Measurements from ENCODE around the gene BPNT1.
A peak's percentile ranks its signal among the peaks of the same experiment; 100 is the strongest.
"Not testable (repeated sequence)": the region's sequence is repeated elsewhere in the genome, so short reads cannot be mapped to it uniquely, and the experiment has no call there.

Gene BPNT1, protein sequence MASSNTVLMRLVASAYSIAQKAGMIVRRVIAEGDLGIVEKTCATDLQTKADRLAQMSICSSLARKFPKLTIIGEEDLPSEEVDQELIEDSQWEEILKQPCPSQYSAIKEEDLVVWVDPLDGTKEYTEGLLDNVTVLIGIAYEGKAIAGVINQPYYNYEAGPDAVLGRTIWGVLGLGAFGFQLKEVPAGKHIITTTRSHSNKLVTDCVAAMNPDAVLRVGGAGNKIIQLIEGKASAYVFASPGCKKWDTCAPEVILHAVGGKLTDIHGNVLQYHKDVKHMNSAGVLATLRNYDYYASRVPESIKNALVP
- 13.4 to 44.6 (median 29.8) reads per million in 18 experiments for total RNA-seq

GRCh38 chr1:220089650-220090556 lies at the start of gene BPNT1:
Gene BPNT1, minus strand, starts transcription at chr1:220089788. Its CDS starts 9,942 bp downstream, at chr1:220079846.
- DNase-seq: peak; percentile 98

DNA sequence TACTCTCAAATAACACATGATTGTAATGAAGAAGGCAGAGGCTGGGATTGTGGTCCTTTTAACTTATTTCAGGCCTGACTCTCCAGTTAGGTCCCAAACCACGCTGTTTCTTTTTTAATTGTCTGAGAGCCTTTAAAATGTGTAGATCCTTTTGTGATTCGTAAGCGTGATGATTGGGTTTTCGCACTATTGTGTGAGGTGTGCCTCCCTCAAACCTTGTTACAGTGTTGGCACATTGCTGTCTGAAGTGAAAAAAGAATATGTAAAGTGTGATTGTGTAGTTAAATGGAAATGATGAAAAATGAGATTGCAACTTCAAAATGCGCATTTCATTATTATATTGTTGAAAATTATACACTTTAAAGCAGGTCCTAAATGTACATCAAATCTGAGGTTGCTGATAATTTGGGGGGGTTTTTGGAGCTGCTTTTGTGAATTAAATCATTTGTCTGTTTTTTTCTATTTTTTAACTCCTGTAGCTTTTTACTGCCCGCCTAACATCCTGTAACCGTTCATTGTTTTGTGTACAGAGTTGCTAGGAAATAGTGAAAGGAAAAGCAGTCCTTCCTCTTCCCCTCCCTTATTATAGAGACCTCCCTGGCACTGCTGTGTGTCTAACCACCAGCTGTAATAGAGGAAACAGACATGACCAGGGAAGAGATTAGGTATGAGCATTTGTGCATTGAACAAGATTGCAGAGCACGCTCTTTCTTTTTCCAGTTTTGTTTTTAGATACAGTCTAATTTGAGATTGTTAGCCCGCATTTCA lies 47.6 kb upstream of the BPNT1 start:
- no peak for DNase-seq

DNA sequence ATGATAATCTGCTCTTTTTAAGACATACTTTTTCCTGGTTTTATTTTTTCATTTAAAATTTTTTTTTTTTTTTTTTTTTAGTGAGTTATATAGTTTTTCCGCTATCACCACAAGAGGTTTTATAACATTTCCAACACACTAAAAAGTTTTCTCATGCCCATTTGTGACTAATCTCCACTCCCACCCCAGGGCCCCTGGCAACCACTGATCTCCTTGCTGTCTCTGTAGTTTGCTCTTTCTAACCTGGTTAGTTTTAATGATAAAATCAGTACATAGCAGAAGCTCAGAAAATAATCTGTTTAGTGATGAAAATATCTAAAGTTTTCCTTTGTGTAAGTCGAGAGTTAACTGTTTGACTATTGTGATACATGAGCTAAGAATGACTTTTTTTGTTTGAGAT lies 46.2 kb upstream of the BPNT1 start:
- no peak for DNase-seq

- DNase-seq: no peak
These were observed 40.1 kb upstream of the BPNT1 start for GRCh38 chr1:220129479-220130210.

DNA sequence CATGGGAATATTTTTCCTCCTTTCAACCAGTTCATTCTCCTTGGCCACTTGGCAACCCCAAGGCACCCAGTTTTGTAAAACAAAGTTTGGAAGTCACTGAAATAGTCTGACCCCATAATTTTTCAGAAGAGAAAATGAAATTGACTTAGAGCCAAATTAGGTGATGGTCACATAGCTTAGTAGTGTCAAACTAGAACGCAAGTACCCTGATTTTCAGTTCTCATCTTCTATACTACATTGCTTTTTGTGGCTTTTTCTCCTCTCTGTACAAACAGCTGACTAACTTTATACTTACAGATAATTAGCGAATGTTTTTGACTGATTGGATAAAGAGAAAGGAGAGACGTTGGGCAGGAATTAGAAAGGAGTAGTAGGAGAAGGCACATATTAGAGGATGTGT lies 37.5 kb upstream of the BPNT1 start:
- no peak for DNase-seq

- peak in 1 of 2 donors; percentile 2 for DNase-seq
These were observed 35.0 kb upstream of the BPNT1 start for GRCh38 chr1:220124542-220124941.

DNA sequence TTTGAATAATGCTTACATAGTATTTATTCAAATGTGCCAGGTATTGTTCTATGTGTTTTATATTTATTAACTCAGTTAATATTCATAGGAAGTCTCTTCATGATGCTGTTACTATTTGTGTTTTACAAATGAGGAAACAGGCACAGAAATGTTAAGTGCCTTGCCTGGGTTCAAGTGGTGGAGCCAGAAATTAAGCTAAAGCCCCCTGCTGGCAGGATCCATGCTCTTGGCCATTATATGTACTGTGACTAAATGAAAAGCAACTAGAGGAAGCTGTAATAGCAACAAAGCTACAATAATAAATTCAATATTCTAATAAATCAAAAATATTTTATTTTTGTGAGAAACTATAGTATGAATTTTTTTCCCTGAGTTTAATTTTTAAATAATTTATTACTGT lies 34.3 kb upstream of the BPNT1 start:
- DNase-seq: no peak

GRCh38 chr1:220123066-220123465 lies 33.5 kb upstream of the BPNT1 start:
- no peak for DNase-seq

GRCh38 chr1:220121791-220122530 lies 32.4 kb upstream of the BPNT1 start:
- DNase-seq: no peak

DNA sequence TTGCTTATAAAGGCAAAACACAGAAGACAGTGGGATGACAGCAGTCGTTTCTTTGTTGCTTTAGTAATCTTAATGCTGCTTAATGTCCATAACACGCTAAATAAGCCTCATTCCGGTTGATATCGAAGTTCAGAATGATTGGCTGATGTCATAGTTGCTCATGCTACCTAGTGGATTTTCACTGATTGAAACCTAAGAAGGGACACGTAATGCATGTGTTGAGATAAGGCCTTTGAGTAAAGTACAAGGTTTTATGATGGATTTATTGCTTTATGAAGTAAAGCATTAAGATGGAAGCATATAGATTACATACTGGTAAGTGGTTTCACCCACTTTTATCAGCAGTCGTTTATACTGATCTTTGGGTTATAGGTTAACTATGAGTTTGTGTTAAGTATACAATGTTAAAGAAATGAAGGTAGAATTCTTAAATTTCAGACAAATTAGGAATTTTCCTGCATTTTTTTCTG lies 29.5 kb upstream of the BPNT1 start:
- no peak for DNase-seq

- DNase-seq: peak; percentile 45 to 58
These were observed 23.6 kb upstream of the BPNT1 start for GRCh38 chr1:220113136-220113695.

DNA sequence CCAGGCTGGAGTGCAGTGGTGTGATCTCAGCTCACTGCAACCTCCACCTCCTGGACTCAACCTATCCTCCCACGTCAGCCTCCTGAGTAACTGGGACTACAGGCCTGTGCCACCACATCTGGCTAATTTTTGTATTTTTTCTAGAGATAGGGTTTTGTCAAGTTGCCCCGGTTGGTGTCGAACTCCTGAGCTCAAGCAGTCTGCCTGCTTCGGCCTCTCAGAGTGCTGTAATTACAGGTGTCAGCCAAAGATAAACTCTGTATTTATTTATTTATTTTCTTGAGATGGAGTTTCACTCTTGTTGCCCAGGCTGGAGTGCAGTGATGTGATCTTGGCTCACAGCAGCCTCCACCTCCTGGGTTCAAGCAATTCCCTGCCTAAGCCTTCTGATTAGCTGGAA lies 23.0 kb upstream of the BPNT1 start:
- not testable (repeated sequence) for DNase-seq

DNA sequence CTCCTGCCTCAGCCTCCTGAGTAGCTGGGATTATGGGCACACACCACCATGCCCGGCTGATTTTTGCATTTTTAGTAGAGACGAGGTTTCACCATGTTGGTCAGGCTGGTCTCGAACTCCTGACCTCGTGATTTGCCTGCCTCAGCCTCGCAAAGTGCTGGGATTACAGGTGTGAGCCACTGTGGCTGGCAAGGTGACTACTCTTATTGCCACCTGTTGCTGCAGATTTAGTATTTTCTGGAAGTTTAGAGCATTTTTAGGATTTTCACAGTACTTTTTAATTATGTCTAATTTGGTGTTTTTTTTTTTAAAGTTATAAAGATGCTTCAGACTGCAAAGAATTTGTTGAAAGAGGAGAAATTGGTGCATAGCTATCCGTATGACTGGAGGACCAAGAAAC lies 20.9 kb upstream of the BPNT1 start:
- not testable (repeated sequence) for DNase-seq

DNA sequence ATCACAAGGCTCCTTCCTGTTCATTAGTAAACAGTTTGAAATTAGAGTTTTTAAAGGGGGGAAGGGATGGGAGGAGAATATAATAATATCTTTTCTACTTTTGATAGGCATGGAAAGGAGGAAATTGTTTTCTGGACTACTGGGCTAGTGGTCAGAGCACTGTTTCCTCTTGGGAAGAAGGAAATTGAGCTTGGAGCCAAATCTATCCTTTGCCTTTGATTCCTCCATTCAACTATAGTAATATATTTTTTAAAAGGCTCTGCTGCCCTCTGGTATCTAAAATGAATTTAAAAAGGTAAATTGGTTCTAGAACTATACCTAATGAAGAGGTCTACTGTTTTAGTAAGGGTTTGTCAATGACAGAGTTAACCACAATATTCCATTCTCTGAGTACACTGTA lies 10.2 kb upstream of the BPNT1 start:
- DNase-seq: no peak

- peak; percentile 82 to 89 for DNase-seq
These were observed 4.7 kb upstream of the BPNT1 start, which contains the start of gene IARS2 for GRCh38 chr1:220094016-220094911. Gene IARS2, plus strand, starts transcription at chr1:220094132. Its CDS starts 85 bp downstream, at chr1:220094217.

- no peak for DNase-seq
These were observed 3.9 kb upstream of the BPNT1 start for GRCh38 chr1:220093361-220094015.

DNA sequence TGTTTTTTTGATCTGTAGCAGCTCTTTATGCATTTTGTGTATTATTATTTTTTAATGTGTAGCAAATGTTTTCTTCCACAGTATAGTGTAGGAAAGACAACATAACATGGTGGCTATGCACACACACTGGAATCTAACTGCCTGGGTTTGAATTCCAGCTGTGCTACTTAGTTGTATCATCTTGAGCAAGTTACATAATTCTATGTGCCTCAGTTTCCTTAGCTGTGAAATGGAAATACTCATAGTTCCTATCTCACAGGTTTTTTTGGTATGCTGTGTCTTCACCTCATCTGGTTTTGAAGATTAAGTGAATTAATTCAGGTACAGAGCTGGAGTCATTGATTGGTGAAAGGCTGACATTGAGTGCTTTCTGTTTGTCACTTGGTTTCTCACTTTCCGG lies 3.1 kb upstream of the BPNT1 start:
- DNase-seq: no peak

DNA sequence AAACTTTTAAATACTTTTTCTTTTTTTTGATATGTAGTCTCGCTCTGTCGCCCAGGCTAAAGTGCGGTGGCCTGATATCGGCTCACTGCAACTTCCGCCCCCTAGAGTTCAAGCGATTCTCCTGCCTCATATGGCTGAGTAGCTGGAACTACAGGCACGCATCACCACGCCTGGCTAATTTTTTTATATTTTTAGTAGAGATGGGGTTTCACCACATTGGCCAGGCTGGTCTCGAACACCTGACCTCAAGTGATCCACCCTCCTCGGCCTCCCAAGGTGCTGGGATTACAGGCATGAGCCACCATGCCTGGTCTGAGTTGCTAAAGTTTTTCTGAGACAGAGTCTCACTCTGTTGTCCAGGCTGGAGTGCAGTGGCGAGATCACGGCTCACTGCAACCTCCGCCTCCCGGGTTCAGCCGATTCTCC lies 3.3 kb downstream of the BPNT1 start:
- not testable (repeated sequence) for DNase-seq

DNA sequence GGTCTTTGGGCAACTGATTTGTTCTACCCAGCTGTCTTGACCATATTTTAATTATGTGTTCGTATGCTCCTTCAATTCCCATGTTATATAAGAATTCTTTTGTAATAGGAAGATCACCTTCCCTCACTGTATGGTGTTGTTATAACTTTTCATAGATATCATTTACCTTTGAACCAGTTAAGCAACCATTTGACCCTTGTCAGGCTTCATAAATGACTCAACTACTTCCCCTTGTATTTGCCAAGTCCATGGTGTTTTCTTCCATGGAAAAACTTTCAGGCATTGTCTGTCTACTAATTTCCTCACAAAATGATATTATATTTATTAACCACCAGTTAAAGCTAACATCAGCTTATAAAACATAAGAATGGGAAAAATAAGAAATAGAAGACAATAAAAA lies 5.1 kb downstream of the BPNT1 start:
- DNase-seq: peak; percentile 1 to 37

Measured in inflammatory macrophage (primary cell).